HUES64 (cell line): Measurements from ENCODE around the gene NTM.
A peak's percentile ranks its signal among the peaks of the same experiment; 100 is the strongest.

Experiments
- H3K27ac ChIP-seq: 2 replicates; pipeline ENCODE4 v1.7.0; 2013; ENCODE audit warnings: low read depth, low read length, inconsistent platforms
- H3K27me3 ChIP-seq: 2 replicates; pipeline ENCODE4 v1.6.1; 2013; ENCODE audit warnings: mild to moderate bottlenecking, low read length; ENCODE audit not compliant: insufficient read depth
- H3K36me3 ChIP-seq: 2 replicates; pipeline ENCODE4 v1.6.1; 2013; ENCODE audit warnings: mild to moderate bottlenecking, low read length; ENCODE audit not compliant: insufficient read depth
- H3K4me1 ChIP-seq: 2 replicates; pipeline ENCODE4 v1.6.1; 2013; ENCODE audit warnings: mild to moderate bottlenecking, low read length, moderate library complexity; ENCODE audit not compliant: insufficient read depth
- H3K4me3 ChIP-seq: 2 replicates; pipeline ENCODE4 v1.5.1; 2013; ENCODE audit warnings: mild to moderate bottlenecking, low read length, moderate library complexity
- H3K9ac ChIP-seq: 2 replicates; pipeline ENCODE4 v1.6.1; 2013; ENCODE audit warnings: mild to moderate bottlenecking, low read depth, low read length
- H3K9me3 ChIP-seq: 2 replicates; pipeline ENCODE4 v1.6.1; 2013; ENCODE audit warnings: low read depth, low read length; ENCODE audit not compliant: insufficient read depth
- WGBS: fragments of 150-250, 120-280 bp; methylation state at CpG from one replicate; pipeline ENCODE4 v1.1.7; 2013; ENCODE audit warnings: missing lambda C conversion rate; 5-methylcytosine and 5-hydroxymethylcytosine counted together

The NTM gene

DNA sequence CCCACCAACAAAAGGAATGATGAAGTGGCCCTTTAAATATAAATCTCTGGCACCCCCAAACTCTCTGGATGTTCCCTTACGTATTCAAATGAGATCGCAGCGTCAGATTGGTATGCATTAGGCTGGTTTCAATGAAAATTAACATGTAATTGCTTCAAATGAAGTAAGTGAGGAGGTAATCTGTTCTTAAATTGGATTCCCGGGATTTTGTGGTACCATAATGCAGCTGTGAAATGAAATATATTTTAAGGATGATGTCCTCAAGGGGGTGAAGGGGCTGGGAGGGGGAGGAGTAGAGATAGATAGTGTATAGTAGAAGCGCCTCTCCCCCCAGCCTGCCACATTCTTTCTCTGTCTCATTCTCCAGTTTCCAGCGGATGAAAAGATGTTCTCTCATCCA is 748.2 kb downstream of the NTM start:
- H3K4me1 ChIP-seq, result peaks cover 38% of the 10 kb centered on the region
- no peak overlapping the region for H3K9ac ChIP-seq
- no peaks in the 10 kb centered on the region for H3K27me3 ChIP-seq
- H3K4me3 ChIP-seq, result no peak overlapping the region
- no peaks in the 10 kb centered on the region for H3K36me3 ChIP-seq
- H3K27ac ChIP-seq, result no peak overlapping the region
- 94% methylated on average over 5 of the region's 6 CpGs for WGBS
- H3K9me3 ChIP-seq, result no peaks in the 10 kb centered on the region

DNA sequence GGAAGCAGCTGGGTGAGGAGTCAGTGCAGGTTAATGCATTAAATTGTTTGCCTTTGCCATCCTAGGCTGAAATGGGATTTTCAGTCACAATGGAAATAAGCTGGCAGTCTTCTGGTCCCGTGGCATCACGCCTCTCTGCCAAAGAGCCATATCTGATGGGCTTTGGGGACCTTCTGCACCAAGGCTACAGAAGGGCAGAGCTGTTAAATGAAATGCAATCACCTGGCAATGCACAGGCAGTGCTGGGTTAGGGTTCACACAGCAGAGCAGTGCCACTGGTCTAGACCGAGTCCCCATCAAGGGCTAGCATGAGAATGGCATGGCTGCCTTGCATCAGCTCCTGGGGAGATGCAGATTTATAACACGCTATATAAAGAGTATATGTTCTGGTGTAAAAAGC is 749.2 kb downstream of the NTM start:
- no peaks in the 10 kb centered on the region for H3K36me3 ChIP-seq
- H3K9ac ChIP-seq, result no peak overlapping the region
- H3K9me3 ChIP-seq, result no peaks in the 10 kb centered on the region
- H3K4me1 ChIP-seq, result peaks cover 38% of the 10 kb centered on the region
- no peaks in the 10 kb centered on the region for H3K27me3 ChIP-seq
- WGBS, result 93% methylated on average over 4 of the region's 4 CpGs
- no peak overlapping the region for H3K27ac ChIP-seq
- H3K4me3 ChIP-seq, result no peak overlapping the region

DNA sequence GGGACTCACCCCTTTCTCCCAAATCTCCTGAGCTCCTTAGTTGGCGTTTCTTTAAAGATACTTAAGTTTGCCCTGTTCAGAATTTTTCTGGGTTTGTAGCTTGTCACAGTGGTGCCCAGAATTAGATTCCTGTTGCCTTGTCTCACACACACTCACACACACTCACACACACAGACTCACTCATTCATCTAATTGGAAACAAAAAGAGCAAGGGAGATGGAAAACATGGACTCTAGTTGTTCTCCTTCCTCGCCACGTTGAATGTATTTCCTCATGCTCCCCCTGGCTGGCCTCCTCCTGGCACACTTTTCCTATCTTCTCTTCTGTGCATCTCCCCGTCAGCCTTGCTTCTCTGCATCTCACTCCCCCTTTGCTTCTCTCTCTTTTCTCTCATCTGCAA is 752.3 kb downstream of the NTM start:
- Histone ChIP-seq H3K4me3 (no peak overlapping the region), H3K36me3 (no peaks in the 10 kb centered on the region), H3K27ac (no peak overlapping the region), H3K9ac (no peak overlapping the region), H3K27me3 (no peaks in the 10 kb centered on the region), H3K9me3 (no peaks in the 10 kb centered on the region), H3K4me1 (peaks cover 28% of the 10 kb centered on the region)
- WGBS, result 77% methylated on average over 4 of the region's 4 CpGs

DNA sequence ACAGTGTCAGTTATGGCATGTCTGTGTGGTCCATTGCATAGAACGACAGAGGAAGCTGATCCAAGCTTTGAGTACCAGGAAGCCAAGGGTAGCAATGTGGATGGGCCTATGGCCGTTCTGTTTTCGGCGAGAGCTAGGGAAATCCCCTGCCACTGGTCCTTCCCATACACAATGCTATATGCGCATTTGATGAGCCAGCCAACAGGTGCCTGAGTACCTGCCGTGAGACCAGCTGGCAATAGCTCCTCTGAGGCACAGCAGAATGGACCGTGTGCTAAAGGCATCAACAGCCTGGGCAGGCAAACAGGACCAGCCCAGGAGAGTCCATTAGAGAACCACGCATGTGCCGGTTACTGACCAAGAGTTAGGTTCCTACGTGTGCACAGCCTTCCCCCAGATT is 753.0 kb downstream of the NTM start:
- WGBS, result 60% methylated on average over 10 of the region's 10 CpGs
- H3K27ac ChIP-seq, result no peak overlapping the region
- H3K27me3 ChIP-seq, result no peaks in the 10 kb centered on the region
- H3K4me1 ChIP-seq, result peaks cover 28% of the 10 kb centered on the region
- no peaks in the 10 kb centered on the region for H3K9me3 ChIP-seq
- H3K36me3 ChIP-seq, result no peaks in the 10 kb centered on the region
- H3K9ac ChIP-seq, result no peak overlapping the region
- H3K4me3 ChIP-seq, result no peak overlapping the region

DNA sequence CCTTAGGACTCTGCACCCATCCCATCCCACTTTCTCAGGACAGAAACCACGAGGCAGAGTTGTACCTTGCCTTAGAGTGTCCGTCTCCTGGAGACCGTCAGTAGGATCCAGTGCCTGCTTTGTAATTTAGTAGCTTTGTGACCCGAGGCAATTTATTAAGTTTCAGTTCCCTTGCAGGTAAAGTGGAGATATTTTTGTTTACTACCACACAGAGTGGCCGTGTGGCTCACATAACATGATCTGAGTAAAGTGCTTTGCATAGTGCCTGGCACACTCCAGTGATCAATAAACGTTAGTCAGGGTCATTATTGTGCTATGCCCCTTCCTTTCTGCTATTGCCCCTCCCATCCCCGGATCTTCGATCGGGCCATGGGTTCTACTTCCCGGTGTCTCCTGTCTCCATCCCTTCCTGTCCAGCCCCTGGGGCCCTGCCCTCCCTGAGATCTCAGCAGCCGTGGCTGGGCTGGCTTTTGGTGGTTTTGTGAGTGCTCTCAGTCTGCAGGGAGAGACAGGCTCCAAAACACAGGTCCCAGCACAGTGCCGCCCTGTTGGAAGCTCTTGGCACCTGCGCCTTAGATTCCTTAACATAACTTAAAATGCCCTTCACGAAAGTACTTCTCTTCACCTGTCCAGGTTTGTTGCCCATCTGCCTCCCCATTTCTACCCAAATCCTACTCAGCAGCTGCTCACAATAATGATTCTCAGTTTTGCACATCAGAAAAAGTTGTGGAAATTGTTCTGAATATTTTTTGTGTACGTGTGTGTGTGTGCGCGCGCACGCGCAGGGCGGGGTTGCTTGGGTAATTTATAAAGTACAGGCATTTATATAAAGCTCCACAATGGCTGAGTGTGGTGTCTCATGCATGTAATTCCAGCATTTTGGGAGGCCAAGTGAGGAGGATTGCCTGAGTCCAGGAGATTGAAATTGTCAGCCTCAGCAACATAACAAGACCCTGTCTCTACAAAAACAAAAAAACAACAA is 753.7 kb downstream of the NTM start:
- WGBS, result 89% methylated on average over 21 of the region's 21 CpGs
- no peaks in the 10 kb centered on the region for H3K36me3 ChIP-seq
- H3K9ac ChIP-seq, result no peak overlapping the region
- H3K27ac ChIP-seq, result no peak overlapping the region
- no peak overlapping the region for H3K4me3 ChIP-seq
- H3K9me3 ChIP-seq, result no peaks in the 10 kb centered on the region
- H3K27me3 ChIP-seq, result no peaks in the 10 kb centered on the region
- H3K4me1 ChIP-seq, result peaks cover 28% of the 10 kb centered on the region

DNA sequence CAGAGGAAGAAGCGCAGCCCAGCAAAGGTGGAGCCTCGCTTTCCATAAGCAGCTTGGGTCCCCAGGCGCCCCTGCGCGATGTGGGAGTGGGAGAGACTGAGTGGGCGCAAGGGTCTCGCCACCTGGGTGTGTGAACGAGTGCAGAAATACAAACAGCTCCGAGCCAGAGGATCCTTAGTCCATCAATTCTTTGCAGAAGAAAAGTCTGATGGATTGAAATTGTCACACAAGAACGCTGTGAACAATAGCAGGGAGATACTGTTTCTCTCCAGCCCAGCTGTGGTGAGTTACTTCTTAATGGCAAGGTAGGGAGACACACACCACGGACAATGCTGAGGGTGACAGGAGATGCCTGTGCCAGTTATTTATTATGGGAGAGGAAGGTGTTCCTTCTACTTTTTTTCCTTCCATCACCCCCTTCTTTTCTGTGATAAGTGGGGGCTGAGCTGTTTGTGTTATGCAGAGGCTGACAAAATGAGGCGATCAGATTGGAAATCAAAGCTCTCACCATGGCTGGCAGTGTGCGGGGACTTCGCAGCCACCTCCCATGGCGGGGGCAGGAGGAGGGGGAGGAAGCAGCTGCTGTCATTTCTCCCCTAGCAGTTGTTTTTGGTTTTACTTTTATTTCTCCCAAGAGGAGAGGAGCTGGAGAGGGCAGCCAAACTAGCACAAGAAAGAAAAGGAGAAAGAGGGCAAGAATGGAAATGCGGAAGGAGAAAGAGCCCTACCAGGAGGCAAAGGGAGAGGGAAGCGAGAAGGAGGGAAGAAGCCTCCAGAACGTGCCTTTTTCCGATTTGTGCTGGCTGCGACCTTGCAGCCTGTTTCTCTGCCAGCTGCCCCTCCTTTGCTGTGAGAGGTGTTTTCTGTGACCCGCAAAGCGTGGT is 755.8 kb downstream of the NTM start:
- H3K9me3 ChIP-seq, result no peaks in the 10 kb centered on the region
- no peak overlapping the region for H3K27ac ChIP-seq
- peaks cover 30% of the 10 kb centered on the region for H3K4me1 ChIP-seq
- WGBS, result 36% methylated on average over 22 of the region's 22 CpGs
- H3K27me3 ChIP-seq, result no peaks in the 10 kb centered on the region
- peak overlapping the region; percentile 45 for H3K4me3 ChIP-seq
- H3K9ac ChIP-seq, result no peak overlapping the region
- H3K36me3 ChIP-seq, result no peaks in the 10 kb centered on the region

DNA sequence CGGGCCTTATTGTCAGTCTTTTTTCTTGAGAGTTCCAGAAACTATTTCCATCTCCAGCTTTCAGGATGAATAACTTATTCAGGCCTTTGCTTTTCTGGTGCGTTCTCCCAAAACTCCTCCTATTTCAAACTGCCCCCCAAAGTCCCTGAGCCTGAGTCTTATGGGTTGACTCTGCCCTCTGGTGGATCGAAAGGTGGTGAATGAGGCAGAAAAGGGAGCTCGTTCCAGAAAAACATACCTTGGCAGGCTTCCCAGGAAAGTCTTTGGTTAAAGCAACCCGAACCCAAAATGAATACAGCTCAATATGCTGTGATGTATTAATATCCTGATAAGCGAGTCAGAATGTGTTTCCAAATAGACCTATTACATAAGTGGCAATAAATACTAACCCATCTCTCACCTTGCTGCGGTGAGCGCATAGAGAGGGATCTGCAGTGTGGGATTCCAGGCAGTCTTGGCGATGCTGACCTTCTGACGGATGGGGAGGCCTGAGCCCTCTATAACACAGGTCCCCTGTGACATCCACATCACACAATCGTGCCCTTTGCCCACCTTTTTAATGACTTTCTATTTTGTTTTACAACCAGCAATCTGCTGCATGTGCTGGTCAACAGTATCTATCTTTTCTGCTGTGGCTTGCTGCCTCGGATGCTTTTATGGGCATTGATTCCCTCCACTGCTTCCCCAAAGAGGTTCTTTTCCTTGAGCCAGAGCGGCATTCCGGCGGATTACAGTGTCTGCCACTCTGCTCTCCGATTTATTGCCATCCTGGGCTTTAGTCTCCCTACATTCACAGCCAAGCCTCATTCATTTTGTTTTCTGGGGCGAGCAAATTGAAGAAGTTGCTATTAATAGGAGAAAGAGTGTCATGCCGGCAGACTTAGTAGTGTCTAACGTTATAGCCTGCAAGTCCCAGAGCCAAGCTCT is 756.8 kb downstream of the NTM start:
- peaks cover 33% of the 10 kb centered on the region for H3K4me1 ChIP-seq
- no peaks in the 10 kb centered on the region for H3K36me3 ChIP-seq
- H3K4me3 ChIP-seq, result peak overlapping the region; percentile 45
- H3K27me3 ChIP-seq, result no peaks in the 10 kb centered on the region
- H3K9me3 ChIP-seq, result no peaks in the 10 kb centered on the region
- 74% methylated on average over 18 of the region's 19 CpGs for WGBS
- H3K9ac ChIP-seq, result no peak overlapping the region
- H3K27ac ChIP-seq, result no peak overlapping the region

DNA sequence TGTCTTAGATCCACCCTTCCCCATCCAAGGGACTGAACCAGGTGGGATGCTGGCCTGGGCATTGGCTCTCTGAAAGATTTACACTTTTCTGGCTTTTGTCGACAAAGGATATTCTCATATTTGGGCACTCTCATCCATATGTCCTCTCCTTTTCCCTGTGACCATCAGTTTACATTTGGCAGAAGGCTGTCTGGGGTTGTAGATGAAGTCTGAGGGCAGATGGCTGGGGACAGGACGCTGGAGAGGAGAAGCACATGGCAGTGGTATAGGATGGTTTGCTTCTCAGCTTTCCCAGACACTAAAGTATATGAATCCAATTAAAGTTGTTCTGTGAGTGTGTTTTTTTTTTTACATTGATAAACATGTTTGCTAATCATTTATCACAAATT is 757.5 kb downstream of the NTM start:
- Histone ChIP-seq H3K36me3 (no peaks in the 10 kb centered on the region), H3K9me3 (no peaks in the 10 kb centered on the region), H3K27me3 (no peaks in the 10 kb centered on the region), H3K9ac (no peak overlapping the region), H3K27ac (no peak overlapping the region), H3K4me3 (no peak overlapping the region), H3K4me1 (peaks cover 28% of the 10 kb centered on the region)
- WGBS, result 90% methylated on average over 2 of the region's 2 CpGs

DNA sequence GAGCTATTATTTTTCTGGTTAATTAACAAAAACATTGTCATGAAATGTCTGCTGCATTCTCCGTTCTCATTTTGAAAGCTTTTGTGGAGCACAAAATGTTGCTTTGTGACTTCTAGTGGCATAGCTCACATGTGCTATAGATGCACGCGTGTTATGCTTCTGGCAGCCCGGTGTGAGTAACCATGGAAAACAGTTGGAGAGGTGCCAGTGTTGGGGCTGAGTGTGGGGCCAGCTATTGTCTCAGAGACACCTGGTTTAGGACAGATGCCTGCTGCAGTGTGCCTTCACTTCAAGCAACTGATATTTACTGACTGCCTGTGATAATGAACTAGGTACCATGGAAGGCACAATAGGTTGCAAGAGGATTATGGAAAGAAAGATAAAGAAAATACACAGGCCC is 760.6 kb downstream of the NTM start:
- 94% methylated on average over 4 of the region's 4 CpGs for WGBS
- H3K27ac ChIP-seq, result no peak overlapping the region

DNA sequence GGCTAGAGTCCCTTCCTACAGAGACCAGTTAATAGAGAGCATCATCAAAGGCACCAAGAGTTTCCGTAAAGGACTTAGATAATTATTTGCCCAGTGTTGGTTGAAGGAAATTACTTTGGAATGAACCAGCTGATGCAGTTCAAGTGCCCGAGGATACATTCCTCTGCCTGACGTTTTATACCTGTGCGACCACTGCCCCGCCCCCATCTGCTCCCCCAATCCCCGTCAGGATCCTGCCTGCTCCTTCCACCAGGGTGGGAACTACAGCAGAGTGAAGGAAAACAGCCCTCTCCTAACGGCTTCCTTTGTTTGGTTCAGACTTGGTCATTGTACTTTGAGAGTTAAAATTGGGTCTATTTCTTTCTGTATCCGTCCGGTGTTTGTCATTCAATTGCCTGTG is 761.5 kb downstream of the NTM start:
- H3K27ac ChIP-seq, result no peak overlapping the region
- no peaks in the 10 kb centered on the region for H3K36me3 ChIP-seq
- 71% methylated on average over 9 of the region's 9 CpGs for WGBS
- no peaks in the 10 kb centered on the region for H3K27me3 ChIP-seq
- H3K9ac ChIP-seq, result no peak overlapping the region
- peaks cover 7% of the 10 kb centered on the region for H3K4me1 ChIP-seq
- H3K9me3 ChIP-seq, result no peaks in the 10 kb centered on the region
- H3K4me3 ChIP-seq, result no peak overlapping the region

More for the DNA sequence above, 760.6 kb downstream of the NTM start:
- no peaks in the 10 kb centered on the region for H3K9me3 ChIP-seq
- H3K36me3 ChIP-seq, result no peaks in the 10 kb centered on the region
- peaks cover 15% of the 10 kb centered on the region for H3K4me1 ChIP-seq
- H3K27me3 ChIP-seq, result no peaks in the 10 kb centered on the region
- H3K9ac ChIP-seq, result no peak overlapping the region
- H3K4me3 ChIP-seq, result no peak overlapping the region
